DMS 273 treated with DMSO at 0.1 percent for 48 hours (cell line): ENCODE measurements around the gene NPM1.
A peak's percentile ranks its signal among the peaks of the same experiment; 100 is the strongest.
"Not testable (repeated sequence)": the region's sequence is repeated elsewhere in the genome, so short reads cannot be mapped to it uniquely, and the experiment has no call there.

Experiments used
- DNase-seq: peaks from one replicate; lab custom pipeline; 2025; lab: John Stamatoyannopoulos, UW

Gene NPM1

DNA sequence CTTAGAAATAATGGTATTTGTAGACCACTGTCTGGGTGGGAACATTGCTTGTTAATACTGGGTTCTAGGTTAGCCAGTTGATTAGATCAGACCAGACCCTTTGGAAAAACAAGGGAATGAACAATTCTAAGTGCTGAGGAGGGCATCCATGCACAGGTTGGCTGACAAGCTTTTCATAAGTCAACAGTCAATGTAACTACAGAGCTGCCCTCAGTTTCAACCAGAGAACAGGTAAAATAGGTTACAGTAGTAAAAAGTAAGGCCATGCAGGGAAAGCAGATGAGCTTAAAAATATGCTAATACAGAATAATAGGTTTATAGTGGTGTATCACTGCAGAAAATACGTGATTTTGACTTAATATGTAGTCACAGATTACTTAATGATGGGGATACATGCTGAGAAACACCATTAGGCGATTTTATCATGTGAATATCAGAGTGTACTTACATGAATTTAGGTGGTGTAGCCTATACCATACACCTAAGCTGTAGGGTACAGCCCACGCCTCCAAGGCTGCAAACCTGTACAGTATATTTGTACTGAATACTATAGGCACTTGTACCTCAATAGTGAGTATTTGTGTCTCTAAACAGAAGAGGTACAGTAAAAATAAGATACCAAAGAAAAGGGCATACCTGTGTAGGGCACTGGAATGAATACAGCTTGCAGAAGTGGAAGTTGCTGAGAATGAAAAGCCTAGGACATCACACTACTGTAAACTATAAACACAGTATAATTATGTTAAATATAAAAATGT is 25.7 kb downstream of the NPM1 start:
- DNase-seq: no peak

DNA sequence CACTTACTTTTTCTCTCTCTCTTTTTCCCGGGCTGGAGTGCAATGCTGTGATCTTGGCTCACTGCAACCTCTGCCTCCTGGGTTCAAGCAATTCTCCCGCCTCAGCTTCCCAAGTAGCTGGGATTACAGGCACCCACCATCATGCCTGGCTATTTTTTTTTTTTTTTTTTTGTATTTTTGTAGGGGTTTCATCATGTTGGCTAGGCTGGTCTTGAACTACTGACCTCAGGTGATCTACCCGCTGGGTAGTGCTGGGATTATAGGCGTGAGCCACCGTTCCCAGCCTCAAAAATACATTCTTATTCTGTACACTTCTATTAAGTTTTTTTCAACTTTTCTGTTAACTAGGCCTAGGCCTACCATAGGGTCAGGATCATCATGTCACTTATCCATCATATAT is 26.3 kb downstream of the NPM1 start:
- DNase-seq: not testable (repeated sequence)

DNA sequence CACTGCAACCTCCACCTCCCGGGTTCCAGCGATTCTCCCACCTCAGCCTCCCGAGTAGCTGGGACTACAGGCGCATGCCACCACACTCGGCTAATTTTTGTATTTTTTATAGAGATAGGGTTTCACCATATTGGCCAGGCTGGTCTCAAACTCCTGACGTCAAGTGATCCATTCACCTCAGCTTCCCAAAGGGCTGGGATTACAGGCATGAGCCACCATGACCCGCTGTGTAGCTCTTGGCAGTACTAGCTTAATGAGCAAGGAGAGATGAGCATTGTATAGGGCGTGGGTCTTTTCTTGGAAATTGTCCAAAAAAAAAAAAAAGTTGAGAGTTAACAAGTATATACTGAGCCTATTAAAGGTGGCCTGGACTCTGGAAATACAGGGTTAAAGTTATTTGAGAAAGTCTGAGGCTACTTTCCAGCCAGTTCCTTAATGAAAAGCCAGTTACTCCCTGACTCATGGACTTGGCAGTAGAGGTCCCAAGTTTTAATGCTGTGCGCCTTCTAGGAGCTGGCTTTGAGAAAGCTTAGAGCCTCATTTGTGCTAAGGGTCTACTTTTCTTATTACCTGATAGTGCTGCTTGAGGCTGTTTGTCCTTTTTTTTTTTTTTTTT is 27.6 kb downstream of the NPM1 start:
- DNase-seq: peak; percentile 32

DNA sequence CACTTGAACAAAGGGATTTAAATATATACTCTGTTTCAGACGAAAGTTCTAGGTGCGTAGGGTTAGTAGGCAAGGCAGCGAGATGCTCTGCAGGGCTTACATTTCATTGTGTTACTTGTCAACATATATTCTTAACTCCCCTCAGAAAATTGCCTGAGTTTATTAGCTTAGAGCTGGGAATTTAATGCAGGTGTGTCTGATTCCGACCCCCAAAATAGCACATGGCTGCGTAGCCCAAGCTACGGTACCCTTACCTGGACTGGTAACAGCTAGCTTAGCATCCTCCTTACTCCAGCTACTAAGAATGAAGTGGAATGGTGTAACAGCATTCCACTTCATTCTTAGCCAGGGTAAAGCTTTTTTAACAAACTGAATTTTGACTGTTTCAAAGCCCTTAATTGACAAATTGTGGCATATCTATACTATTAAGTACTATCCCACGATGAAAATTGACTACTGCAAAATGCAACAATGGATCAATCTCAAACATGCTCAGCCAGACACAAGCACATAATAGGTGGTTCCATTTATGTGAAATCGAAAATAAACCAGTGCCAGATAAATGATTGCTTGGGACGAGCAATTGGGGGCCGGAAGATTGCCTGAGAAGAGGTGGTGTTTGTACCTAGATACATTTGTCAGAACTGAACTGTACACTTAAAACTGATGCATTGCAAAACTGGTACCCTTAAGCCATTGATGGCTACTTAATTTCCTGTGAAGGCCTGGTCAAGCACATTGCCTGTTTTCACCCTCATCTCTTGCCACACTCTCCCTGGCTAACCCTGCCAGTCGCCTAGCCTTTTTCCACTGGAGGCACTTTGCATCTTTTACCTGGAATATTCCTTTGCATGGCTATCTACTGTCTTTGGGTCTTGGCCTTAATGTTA is 28.8 kb downstream of the NPM1 start:
- DNase-seq: no peak

DNA sequence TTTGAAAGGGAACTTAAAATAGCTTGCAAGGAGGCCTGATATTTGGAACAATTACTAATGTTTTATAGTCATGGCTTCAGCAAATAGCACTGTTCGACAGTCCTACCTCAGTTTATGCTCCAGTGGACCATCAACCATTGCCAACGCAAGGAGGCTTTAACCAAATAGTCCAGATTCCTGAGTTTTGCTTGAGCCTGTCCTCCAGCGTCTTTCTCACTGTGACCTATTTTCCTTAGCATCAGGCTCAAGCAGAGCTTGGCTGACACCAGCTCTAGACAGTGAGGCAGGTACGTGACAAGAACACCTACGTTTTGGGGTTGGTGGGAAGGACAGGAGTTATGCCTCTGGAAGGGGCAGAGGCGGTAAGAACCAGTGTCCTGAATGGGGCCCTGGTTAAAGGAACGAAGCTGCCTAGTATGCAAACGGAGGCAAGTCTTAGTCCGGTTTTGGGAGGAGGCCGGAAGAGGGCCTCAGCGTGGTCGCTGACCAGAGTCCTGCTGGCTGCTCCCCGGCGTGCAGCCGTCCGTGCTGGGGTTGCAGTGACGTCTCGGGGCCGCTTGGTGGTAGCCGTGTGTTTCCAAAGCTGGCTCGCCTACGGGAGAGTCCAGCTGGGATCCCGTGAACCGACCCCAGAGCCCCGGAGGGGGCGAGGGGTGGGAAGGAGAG is 30.8 kb downstream of the NPM1 start:
- DNase-seq: peak; percentile 32

DNA sequence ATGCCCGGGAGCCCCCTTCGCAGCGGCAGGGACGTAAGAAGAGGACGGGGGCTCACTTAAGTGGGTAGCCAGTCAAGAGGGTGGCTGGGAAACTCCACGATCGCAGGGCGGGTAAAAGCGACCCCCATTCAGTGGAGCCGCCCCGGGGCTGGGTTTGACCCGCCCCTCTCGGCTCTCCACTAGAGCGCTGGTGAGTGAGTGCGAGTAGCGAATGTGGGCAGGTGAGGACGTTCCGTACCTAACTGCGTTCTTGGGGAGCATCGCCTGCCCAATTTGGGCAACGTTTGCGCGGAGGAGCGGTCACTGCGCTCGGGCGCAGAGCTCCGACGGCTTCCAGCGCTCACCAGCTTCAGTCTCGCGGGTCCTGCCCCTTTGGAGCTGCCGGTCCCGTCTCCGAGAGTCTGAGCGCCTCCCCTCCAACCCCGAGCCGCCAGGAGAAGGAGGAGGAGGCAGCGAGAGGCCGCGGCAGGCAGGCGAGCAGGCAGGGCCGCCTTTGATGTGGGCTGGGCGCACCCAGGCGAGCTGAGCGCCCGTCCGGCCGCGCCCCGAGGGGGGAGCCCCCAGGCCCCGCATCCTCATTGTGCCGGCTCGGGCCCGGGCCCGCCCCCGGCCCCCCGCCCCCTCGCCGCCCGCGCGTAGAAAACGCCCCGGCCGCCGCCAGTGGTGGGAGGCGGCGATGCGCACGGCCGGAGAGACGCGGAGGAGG is 31.5 kb downstream of the NPM1 start, which contains the start of gene FGF18:
TSS of gene FGF18 (plus strand) at position 666 of the 706 bp plus-strand sequence. CDS start 553 bp downstream, outside the sequence.
- no peak for DNase-seq

DNA sequence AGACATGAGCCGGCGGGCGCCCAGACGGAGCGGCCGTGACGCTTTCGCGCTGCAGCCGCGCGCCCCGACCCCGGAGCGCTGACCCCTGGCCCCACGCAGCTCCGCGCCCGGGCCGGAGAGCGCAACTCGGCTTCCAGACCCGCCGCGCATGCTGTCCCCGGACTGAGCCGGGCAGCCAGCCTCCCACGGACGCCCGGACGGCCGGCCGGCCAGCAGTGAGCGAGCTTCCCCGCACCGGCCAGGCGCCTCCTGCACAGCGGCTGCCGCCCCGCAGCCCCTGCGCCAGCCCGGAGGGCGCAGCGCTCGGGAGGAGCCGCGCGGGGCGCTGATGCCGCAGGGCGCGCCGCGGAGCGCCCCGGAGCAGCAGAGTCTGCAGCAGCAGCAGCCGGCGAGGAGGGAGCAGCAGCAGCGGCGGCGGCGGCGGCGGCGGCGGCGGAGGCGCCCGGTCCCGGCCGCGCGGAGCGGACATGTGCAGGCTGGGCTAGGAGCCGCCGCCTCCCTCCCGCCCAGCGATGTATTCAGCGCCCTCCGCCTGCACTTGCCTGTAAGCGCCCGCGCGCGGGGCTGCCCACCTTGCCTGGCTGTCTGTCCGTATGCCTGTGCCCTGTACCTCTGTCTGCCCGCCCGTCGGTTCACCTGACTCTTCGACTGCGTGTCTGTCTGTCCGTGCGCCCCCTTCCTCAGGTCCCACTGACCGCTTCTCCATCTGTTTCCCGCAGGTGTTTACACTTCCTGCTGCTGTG is 32.2 kb downstream of the NPM1 start:
- no peak for DNase-seq

DNA sequence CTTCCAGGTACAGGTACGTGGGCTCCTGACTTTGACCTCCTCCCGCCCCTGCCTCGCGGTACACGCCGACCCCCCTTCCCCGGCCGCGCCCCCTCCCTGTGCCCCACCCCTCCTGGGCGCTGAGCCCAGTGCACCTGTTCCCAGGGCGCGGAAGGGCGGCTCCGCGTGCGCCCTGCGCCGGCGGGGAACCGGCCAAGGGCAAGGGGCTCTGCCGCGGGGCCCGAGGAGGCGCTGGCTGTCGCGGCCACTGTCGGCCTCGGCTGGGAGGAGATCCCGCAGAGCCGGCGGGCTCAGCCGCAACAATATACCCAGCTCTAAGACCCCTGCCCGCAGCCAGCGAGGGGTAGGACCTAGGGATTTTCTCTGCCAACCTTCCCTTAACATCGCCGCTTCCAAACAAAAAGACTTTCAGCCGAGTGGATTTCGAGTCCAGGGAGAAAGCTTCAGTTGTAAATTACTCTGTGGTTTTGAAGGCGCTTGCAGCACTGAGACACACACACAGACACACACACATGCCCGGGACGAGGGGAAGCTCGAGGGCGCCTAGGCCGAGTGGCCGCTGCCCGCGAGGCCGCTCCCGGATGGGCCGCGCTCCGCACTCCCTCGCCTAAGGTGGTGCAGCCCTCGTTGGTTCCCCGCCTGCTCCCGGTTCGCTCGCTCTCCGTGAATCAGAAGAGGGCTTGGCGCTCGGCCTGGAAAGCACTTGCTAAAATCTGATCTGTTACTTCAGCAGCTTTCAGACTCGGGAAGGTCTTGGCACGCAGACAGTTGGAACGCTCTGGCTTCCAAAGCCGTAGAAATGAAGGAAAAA is 33.0 kb downstream of the NPM1 start:
- DNase-seq: no peak

DNA sequence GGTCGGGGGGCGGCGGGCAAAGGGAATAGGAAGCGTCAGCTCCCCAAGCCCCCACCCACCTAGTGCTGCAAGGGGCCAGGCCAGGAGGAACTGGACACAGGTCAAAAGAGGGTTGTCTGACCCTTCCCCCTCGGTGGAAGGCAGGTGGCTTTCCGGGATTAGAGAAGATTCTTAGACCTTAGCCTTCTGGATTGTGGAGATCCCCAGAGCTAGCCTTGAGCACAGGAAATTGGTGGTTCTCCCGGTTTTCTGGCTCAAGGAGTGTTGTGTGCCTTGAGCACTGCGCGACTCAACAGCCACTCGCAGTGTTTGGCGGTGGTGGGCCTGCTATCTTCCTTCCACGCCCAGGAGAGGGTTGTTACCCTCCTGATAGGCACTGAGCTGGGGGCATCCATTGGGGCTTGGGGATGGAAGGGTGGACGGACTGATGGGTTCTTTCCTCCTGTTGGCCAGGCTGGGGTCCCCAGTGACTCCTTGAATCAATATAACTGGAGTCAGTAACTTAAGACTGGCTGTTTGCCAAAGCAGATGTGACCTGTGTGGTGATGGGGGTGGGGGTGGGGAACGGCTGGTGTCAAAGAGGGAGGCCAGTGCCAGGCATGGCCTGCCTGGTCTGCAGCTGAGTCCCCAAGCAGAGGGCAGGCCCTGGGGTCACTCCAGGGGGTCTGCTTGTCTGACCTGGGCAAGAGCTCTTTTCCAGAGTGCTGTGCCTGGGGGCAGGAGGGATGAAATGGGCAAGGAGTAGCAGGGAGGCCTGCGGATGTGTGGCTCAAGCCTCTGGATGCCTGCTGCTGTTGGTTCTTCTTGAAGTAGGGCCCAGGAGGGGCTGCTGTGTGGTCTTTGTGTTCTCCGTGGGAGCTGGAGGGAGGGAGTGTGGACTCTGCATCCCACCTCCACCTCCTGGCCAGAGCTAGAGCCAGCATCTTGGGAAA is 33.9 kb downstream of the NPM1 start:
- no peak for DNase-seq

DNA sequence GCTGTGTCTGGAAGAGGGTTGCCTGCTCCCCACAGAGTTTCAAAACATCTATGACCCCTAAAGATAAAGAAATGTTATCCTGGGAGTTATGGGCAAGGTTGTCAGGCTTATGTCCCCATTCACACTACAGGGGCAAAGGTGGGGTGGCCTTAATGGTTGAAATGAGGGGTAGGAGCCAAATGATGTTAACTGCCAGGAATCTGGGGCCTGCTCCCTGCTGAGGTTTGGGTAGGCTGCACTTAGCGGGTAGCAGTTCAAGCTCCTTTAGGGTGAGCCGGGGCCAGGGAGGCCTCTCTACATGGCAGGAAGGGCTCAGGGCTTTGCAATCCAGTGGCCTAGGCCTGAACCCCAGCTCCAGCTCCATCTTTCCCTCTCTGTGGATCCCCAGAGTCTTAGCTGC is 34.8 kb downstream of the NPM1 start:
- no peak for DNase-seq

DNA sequence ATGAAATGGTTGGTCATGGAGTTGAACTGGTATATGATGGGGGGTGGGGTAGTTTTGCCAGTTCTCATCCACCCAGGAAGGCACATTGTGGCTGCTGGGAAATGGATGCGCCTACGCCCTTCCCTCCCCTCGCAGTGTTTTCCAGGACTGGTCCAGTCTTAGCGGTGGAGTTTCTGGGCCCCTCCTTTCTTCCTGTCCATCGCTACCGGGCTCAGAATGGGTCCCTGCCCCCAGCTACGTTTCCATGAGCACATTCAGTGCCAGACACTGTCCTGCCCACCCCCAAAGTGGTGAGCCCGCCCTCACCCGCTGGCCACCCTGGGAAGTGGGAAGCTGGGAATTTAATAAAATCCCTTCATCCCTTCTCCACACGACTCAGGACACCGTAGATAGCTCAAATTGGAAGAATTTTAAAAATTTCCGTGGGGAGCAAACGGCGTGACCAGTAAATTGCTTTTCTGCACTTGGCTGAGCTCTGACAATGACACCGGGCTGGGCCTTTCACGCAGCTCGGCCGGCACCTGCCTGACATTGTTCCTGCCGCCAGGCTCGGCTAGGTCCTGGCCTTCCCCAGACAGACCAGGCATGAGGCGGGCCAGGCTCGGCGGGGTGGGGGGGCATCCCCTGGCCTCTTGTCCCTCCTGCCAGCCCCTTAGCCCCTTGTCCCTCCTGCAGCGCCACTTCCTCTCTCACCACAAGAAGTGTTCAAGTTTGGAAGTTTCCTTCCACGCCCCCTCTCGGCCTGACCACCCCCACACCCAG is 35.4 kb downstream of the NPM1 start:
- no peak for DNase-seq

DNA sequence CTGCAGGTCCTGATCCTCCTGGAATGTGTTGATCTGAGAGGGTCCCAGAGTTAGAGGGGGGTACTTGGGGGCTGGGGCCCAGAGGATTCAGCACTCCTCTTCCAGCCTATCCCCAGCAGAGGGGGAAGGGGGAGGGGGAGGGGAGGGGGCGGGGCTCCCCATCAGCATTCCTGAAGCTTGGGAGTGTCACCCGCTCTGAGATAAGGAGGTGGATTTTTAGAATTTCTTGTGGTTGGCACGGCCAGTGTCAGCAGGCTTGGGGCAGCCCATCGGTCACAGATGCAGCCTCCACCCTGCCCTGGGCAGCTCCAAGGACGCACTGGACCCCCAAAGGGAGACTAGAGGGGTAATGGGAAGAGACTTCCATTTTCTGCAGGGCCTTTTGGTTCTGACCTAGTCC is 37.1 kb downstream of the NPM1 start:
- no peak for DNase-seq

DNA sequence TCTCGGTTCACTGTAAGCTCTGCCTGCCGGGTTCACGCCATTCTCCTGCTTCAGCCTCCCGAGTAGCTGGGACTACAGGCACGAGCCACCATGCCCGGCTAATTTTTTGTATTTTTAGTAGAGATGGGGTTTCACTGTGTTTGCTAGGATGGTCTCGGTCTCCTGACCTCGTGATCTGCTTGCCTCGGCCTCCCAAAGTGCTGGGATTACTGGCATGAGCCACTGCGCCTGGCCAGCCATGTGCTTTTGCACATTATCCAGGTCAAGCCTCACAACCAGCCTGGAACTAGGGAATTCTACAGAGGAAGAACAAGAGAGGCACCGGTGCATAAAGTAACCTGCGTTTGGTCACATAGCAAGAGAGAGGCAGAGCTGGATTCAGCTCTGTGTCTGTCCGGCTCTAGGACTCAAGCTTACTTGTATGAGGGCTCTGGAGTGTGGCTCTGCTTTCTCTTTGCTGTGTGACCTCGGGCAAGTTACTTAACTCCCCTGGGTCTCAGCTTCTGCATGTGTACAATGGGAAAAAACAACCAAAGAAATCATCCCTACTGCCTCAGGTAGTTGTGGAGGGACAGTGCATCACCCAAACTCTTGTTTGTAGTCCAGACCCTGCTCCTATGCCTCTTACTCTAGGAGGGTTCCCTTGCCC is 38.1 kb downstream of the NPM1 start:
- no peak for DNase-seq

DNA sequence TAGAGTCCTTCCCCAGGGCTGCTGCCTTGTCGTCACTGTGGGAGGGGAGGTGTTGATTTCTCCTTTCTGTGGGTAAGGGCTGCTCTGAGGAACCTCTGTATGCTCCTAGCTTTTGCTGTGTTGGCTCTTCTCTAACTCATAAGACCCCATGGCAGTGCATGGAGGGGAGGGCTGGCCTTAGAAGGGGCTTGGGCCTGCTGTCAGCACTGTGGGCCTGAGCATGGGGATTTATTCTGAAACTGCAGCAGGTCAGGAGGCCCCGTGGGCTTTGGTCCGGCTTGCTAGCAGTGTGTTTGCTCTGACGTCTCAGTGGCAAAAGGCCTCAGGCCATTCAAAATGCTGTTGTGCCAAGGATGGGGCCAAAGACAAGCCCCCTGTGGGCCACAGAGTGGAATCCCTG is 38.6 kb downstream of the NPM1 start:
- no peak for DNase-seq

DNA sequence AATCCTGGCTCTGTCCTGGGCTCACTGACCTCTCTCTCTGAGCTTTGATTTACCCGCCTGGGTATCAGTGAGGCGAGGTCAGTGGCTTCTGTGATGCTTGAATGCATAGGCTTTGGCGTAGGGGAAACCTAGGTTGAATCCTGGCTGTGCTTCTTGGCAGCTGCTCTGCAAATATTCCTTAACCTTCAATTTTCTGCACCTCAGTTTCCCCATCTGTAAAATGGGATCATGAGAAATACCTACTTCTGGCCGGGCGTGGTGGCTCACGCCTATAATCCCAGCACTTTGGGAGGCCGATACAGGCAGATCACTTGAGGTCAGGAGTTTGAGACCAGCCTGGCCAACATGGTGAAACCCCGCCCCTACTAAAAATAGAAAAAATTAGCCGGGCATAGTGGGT is 39.0 kb downstream of the NPM1 start:
- no peak for DNase-seq

DNA sequence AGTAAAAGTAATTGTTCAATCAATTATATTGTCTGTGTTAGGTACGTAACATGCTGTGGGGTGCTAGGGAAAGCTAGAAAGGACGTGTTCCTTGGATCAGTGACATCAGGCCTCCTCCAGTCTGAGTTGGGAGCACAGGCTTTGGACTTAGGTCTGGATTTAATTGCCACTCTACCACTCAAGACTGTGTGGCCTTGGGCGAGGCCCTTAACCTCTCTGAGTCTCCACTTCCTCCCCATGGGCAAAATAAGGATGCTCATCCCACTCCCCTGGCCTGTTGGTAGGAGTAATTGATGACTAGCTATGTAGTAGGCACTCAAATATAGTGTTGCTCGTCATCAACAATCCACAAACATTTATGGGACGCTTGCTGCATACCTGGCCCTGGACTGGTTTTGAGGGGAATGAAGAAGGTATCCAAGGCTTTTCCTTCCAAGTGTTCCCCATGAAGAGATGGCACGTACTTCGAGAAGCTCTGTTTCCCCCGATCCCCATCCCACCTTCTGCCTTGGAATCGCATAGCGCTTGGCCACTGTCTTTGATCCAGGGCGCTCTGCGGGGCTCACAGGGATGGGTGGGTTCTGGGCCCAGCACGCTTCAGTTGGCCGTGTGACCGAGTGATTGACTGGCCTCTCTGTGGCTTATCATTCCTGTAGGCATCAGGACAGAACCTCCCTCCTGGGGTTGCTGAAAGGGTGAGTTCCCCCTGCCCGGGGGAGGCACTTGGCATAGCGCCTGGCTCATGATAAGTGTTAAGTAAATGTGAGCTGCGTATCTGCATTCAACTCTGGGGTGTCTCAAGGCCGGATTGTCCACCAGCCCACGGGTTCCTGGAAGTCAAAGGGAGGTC is 39.9 kb downstream of the NPM1 start:
- DNase-seq: no peak
